GM12801 (cell line): ENCODE measurements around the gene VSIG8.

Experiments
- TF ChIP-seq, protein P1 (sequence below): IDR thresholded peaks from one replicate; pipeline ENCODE4 v1.5.1; 2011; ENCODE audit warnings: control low read depth; ENCODE audit not compliant: insufficient read length; ENCODE audit errors: extremely low read depth

VSIG8 gene

DNA sequence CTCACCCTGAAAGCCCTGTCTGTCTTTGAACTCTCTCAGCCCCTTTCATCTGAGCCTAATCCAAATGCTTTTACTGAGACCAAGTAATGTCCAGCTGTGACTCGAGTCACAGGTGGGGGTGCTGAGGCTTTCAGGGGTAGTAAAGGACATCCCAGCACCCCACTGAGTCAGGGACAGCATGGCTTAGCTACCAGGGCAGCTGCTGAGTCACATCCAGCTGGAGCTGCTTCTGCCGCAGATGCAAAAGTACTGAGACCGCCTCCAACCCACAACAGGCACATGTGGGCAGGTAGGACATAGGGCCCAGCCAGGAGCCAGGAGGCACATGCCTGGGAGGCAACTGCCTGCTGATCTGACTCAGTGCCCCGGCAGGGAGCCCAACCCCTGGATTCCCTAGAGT lies 6.7 kb upstream of the VSIG8 start:
- TF ChIP-seq, protein P1, sequence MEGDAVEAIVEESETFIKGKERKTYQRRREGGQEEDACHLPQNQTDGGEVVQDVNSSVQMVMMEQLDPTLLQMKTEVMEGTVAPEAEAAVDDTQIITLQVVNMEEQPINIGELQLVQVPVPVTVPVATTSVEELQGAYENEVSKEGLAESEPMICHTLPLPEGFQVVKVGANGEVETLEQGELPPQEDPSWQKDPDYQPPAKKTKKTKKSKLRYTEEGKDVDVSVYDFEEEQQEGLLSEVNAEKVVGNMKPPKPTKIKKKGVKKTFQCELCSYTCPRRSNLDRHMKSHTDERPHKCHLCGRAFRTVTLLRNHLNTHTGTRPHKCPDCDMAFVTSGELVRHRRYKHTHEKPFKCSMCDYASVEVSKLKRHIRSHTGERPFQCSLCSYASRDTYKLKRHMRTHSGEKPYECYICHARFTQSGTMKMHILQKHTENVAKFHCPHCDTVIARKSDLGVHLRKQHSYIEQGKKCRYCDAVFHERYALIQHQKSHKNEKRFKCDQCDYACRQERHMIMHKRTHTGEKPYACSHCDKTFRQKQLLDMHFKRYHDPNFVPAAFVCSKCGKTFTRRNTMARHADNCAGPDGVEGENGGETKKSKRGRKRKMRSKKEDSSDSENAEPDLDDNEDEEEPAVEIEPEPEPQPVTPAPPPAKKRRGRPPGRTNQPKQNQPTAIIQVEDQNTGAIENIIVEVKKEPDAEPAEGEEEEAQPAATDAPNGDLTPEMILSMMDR, result no peak

DNA sequence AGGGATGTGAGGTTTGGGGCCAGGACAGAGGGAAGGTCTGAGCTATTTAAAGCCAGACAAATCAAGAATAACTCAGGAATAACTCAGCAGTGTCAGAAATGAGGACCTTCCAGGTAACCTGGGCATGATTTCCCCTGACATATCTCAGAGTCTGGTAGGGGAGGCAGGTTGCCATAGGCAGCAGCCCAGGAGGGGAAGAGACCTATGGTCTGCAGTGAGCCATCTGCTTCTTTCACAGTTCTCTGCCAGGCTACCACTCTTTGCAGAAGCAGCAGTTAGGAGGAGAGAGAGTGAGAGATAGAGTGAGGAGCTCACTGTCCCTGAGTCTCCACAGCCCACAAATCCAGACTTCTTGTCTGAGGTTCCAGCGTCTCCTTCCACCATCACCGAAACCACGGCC lies 6.3 kb upstream of the VSIG8 start:
- TF ChIP-seq, protein P1, result no peak

DNA sequence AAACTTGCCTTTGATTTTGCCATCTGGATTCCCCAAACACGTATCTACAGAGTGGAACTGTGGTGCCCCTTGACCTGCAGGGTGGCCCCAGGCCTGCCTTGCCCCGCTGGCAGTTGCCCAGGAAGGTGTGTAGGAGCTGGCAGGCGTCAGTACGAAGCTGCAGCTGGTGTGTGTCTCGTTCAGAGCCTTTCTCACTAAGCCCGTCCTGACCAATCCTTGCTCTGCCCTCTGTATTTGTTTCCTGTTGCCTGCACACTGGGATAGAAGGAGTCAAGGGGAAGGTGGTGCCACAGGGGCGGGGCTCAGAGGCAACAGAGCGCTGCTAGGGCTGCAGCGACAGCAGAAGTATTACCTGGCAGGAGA lies 5.2 kb upstream of the VSIG8 start:
- TF ChIP-seq, protein P1, result no peak

DNA sequence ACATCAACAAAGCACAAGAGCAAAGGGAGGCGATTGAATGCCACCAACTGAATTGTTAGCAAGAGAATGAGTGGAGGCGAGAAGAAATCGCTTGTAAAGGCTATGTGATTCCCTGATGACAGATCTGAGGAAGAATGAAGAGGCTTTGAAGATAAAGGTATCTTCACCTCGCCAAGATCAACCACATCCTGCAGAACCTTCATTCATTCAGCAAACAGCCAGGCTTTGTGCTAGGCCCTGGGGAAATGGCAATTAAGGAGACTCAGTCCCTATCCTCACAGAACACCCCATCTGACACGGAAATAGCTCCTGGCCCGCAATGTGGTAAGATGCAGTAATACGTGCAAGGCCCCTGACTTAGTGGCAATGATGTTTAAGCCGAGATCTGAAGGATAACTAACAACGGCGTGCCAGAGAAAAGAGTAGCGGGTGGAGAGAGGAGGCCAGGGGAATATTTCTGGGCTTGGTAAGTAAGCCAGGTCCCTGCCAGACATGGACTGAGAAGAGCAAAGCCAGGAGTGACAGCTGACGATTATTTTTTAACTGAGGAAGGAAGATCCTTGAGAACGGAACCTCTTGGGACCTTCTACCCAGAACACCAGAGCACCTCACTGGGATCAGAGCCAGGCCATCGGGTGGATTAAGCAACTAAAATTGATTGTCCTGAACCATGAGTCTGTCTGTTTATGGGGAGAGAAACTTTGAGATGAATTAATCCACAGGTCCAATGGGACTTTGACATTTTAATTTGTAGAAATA lies 4.6 kb upstream of the VSIG8 start:
- TF ChIP-seq, protein P1, result no peak

DNA sequence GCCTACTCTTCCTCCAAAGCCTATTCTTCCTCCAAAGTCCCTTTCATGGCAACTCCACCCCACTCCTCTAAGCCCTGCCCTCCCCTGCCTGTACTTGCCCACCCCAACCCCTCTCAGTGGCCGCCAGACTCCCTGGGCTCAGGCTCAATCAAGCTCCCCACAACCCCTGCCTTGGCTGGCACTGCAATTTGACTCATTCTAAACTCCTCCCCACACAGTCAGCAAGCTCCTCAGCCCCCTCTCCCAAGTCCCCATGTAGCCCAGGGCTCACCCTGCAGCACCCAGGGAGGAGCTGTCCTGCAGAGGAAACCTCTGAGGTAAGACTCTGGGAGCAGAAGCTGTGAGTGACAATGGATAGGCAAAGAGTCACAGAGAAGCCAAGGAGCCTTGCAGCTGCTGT lies 3.6 kb upstream of the VSIG8 start:
- TF ChIP-seq, protein P1, result no peak

DNA sequence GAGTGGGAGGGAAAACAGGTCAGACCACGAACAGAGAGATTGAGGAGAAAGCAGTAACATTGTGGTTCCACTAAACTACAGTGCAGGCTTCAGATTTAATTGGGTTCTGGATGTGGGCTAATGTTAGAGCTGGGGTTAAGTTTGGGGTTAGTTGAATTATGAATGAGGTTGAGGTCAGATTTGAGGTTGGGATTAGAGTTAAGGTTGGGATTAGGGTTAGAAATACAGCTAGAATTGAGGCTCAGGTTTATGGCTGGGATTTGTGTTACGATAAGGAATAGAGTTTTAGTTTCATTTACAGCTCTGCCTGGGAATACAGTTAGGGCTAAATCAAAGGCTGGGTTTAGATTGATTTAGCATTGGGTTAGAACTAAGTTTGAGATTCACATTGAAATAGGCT lies 1.8 kb upstream of the VSIG8 start:
- TF ChIP-seq, protein P1, result no peak

DNA sequence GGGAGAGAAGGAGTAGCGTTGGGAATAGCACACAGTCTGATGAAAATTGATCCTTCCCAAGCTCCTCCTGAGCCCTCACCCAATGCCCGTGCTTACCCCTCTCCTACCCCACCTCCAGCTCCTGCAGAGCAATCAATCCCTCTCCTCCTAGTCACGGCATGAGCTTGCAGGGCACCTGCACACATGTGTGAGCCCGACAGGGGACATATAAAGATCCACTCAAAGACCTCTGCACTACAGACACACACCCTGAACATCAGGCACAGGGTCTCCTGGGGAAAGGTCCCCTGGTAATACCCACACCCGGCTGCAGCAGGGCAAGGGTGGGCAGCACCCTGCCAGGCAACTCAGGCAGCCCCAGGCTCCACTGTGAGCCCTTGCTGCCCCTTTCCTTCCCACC lies 426 bp downstream of the VSIG8 start:
- TF ChIP-seq, protein P1, result no peak

DNA sequence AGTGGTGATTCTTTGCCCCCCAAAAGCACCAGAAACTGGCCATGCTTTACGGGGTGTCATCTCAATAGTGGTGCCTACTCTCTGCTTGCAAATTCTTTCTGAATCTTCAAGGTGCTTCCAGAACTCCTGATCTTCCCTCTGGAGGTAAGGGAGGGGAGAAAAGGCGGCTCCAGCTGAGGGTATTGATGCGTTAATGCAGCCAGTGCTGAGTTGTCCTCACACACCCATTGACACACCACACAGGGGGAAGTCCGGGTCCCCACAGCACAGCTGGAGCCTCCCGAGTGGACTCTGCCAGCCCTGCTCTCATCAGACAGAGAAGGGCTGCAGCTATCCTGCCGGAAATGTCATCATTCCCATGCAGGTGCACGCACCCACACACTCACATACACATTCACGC lies 1.2 kb downstream of the VSIG8 start:
- TF ChIP-seq, protein P1, result no peak
